Ectodermal cell (in vitro differentiated cells): ENCODE results near the gene MPST.
A peak's percentile ranks its signal among the peaks of the same experiment; 100 is the strongest.

Experiments used
- H3K27ac ChIP-seq: 2 replicates; pipeline ENCODE4 v1.7.0; 2013; ENCODE audit warnings: mild to moderate bottlenecking, low read depth, low read length; ENCODE audit not compliant: insufficient read depth, poor library complexity, severe bottlenecking
- H3K27me3 ChIP-seq: 2 replicates; pipeline ENCODE4 v1.7.0; 2013; ENCODE audit warnings: mild to moderate bottlenecking, low read length; ENCODE audit not compliant: insufficient read depth, control insufficient read depth, poor library complexity, severe bottlenecking
- H3K36me3 ChIP-seq: one replicate; pipeline ENCODE4 v1.7.0; 2013; ENCODE audit warnings: low read length; ENCODE audit not compliant: control insufficient read depth, insufficient read depth
- H3K4me1 ChIP-seq: one replicate; pipeline ENCODE4 v1.7.0; 2013; ENCODE audit warnings: low read length; ENCODE audit not compliant: control insufficient read depth, insufficient read depth
- H3K4me3 ChIP-seq: 2 replicates; pipeline ENCODE4 v1.7.0; 2013; ENCODE audit warnings: low read depth, low read length, control low read depth; ENCODE audit not compliant: insufficient read depth
- H3K9me3 ChIP-seq: 2 replicates; pipeline ENCODE4 v1.7.0; 2013; ENCODE audit warnings: mild to moderate bottlenecking, low read length, moderate library complexity; ENCODE audit not compliant: control insufficient read depth
- WGBS, 2 experiments: methylation state at CpG; one replicate each; pipeline ENCODE4 v1.1.7; 2013; ENCODE audit warnings: missing lambda C conversion rate in 2 of 2; 5-methylcytosine and 5-hydroxymethylcytosine counted together

The MPST gene

GRCh38 chr22:37044634-37045625 is 25.4 kb downstream of the MPST start:
- H3K36me3 ChIP-seq: no peaks in the 10 kb centered on the region
- no peaks in the 10 kb centered on the region for H3K9me3 ChIP-seq
- WGBS, 2 experiments: 87% methylated on average over 9 of the region's 9 CpGs
- H3K27ac ChIP-seq: no peak overlapping the region
- peaks cover 8% of the 10 kb centered on the region for H3K4me1 ChIP-seq
- no peaks in the 10 kb centered on the region for H3K27me3 ChIP-seq
- H3K4me3 ChIP-seq: no peak overlapping the region

- no peak overlapping the region for H3K4me3 ChIP-seq
- peaks cover 8% of the 10 kb centered on the region for H3K4me1 ChIP-seq
- H3K27ac ChIP-seq: no peak overlapping the region
- H3K27me3 ChIP-seq: peaks cover 7% of the 10 kb centered on the region
- H3K9me3 ChIP-seq: no peaks in the 10 kb centered on the region
- WGBS, 2 experiments: 29 to 30% methylated on average over 3 to 4 of the region's 4 CpGs
- H3K36me3 ChIP-seq: no peaks in the 10 kb centered on the region
Measured at GRCh38 chr22:37045958-37046357, 26.4 kb downstream of the MPST start.

GRCh38 chr22:37046589-37046988 is 27.0 kb downstream of the MPST start:
- no peaks in the 10 kb centered on the region for H3K9me3 ChIP-seq
- WGBS, 2 experiments: 90% methylated on average over 6 of the region's 6 CpGs
- H3K4me1 ChIP-seq: peaks cover 8% of the 10 kb centered on the region
- no peaks in the 10 kb centered on the region for H3K36me3 ChIP-seq
- no peak overlapping the region for H3K27ac ChIP-seq
- H3K27me3 ChIP-seq: peaks cover 8% of the 10 kb centered on the region
- no peak overlapping the region for H3K4me3 ChIP-seq

GRCh38 chr22:37047006-37047405 is 27.5 kb downstream of the MPST start:
- 91 to 94% methylated on average over 7 of the region's 7 CpGs for WGBS, 2 experiments

GRCh38 chr22:37048133-37048532 is 28.6 kb downstream of the MPST start:
- WGBS, 2 experiments: 82 to 84% methylated on average over 6 of the region's 6 CpGs
- no peaks in the 10 kb centered on the region for H3K9me3 ChIP-seq
- no peak overlapping the region for H3K4me3 ChIP-seq
- peaks cover 6% of the 10 kb centered on the region for H3K4me1 ChIP-seq
- H3K27ac ChIP-seq: no peak overlapping the region
- H3K36me3 ChIP-seq: no peaks in the 10 kb centered on the region
- H3K27me3 ChIP-seq: peaks cover 8% of the 10 kb centered on the region

More at GRCh38 chr22:37047006-37047405, 27.5 kb downstream of the MPST start:
- Histone ChIP-seq H3K27me3 (peaks cover 8% of the 10 kb centered on the region), H3K4me3 (no peak overlapping the region), H3K4me1 (peaks cover 8% of the 10 kb centered on the region), H3K27ac (no peak overlapping the region), H3K9me3 (no peaks in the 10 kb centered on the region), H3K36me3 (no peaks in the 10 kb centered on the region)

GRCh38 chr22:37049224-37049623 is 29.7 kb downstream of the MPST start:
- whole genome bisulfite sequencing, 2 experiments: 82 to 90% methylated on average over 2 of the region's 2 CpGs
- peaks cover 8% of the 10 kb centered on the region for H3K27me3 ChIP-seq
- H3K4me3 ChIP-seq: no peak overlapping the region
- no peaks in the 10 kb centered on the region for H3K36me3 ChIP-seq
- H3K27ac ChIP-seq: no peak overlapping the region
- H3K4me1 ChIP-seq: peaks cover 3% of the 10 kb centered on the region
- no peaks in the 10 kb centered on the region for H3K9me3 ChIP-seq

GRCh38 chr22:37050913-37051312 is 31.4 kb downstream of the MPST start:
- Histone ChIP-seq H3K4me1 (peaks cover 3% of the 10 kb centered on the region), H3K4me3 (no peak overlapping the region), H3K27ac (no peak overlapping the region), H3K27me3 (peaks cover 8% of the 10 kb centered on the region), H3K9me3 (no peaks in the 10 kb centered on the region), H3K36me3 (no peaks in the 10 kb centered on the region)
- WGBS, 2 experiments: 85 to 92% methylated on average over 6 of the region's 6 CpGs

GRCh38 chr22:37051391-37052385 is 32.1 kb downstream of the MPST start, which contains the start of gene KCTD17:
TSS of gene KCTD17 (plus strand) at chr22:37051742. CDS start at chr22:37051761, 19 bp downstream.
- H3K4me3 ChIP-seq: peak within 1 kb of the TSS; percentile 84
- peaks cover 8% of the 10 kb centered on the region for H3K27me3 ChIP-seq
- H3K27ac ChIP-seq: no peak within 1 kb of the TSS
- WGBS, 2 experiments: 5% methylated on average over 89 of the region's 89 CpGs
- peaks cover 3% of the 10 kb centered on the region for H3K4me1 ChIP-seq
- no peaks in the 10 kb centered on the region for H3K36me3 ChIP-seq
- H3K9me3 ChIP-seq: no peaks in the 10 kb centered on the region

- H3K4me3 ChIP-seq: peak overlapping the region; percentile 84
- 89 to 90% methylated on average over 25 of the region's 25 CpGs for WGBS, 2 experiments
- H3K27ac ChIP-seq: no peak overlapping the region
- peaks cover 8% of the 10 kb centered on the region for H3K27me3 ChIP-seq
- no peaks in the 10 kb centered on the region for H3K9me3 ChIP-seq
- H3K4me1 ChIP-seq: peaks cover 3% of the 10 kb centered on the region
- H3K36me3 ChIP-seq: peaks cover 3% of the 10 kb centered on the region
Measured at GRCh38 chr22:37052386-37053309, 33.1 kb downstream of the MPST start.
